Stomach (tissue), 4 donors: ENCODE measurements around the gene RBMS1.

Experiments
- CTCF ChIP-seq, 7 experiments: fragments of 450-650 bp in 4 of 7; fragments of 200-600 bp in 3 of 7; sonication (generic) in 3 of 7; IDR thresholded peaks; one replicate each; pipeline ENCODE4 v1.5.1; 2016 to 2019; ENCODE audit warnings: antibody characterized with exemption in 7 of 7, control low read depth in 2 of 7, mild to moderate bottlenecking in 1 of 7
- EP300 ChIP-seq: sonication (generic); formaldehyde crosslinking; IDR thresholded peaks from one replicate; pipeline ENCODE4 v1.6.1; 2017; ENCODE audit warnings: antibody characterized with exemption
- POLR2A ChIP-seq, 4 donors: fragments of 450-650 bp; IDR thresholded peaks; one replicate each; pipeline ENCODE4 v1.6.1; 2016; ENCODE audit warnings: antibody characterized with exemption in 4 of 4, control low read depth in 2 of 4, mild to moderate bottlenecking in 1 of 4, moderate library complexity in 1 of 4
- POLR2AphosphoS5 ChIP-seq, 3 donors: sonication (generic); formaldehyde crosslinking; IDR thresholded peaks; one replicate each; pipeline ENCODE4 v1.6.1; 2016; ENCODE audit warnings: antibody characterized with exemption in 3 of 3

- TF ChIP-seq CTCF (IDR thresholded peaks at IDR 0.05) (no peak), POLR2A (IDR thresholded peaks at IDR 0.05) (no peak), POLR2AphosphoS5 (IDR thresholded peaks at IDR 0.05) (no peak), EP300 (no peak)
Measured at GRCh38 chr2:160318218-160318617, 175.4 kb downstream of the RBMS1 start.
